ENCODE measurements around the gene SBF2.

Gene SBF2

GRCh38 chr11:10030122-10030490 is 263.9 kb downstream of the SBF2 start:
- TF ChIP-seq CTCF (IDR thresholded peaks at IDR 0.05; ENCODE audit: borderline replicate concordance, control extremely low read depth, extremely low read depth, insufficient read depth, missing control alignments): no peak
- in situ Hi-C loops (cut with MboI; ENCODE audit: low sequenced_read_pairs, unreplicated experiment): no loop called here
- DNase-seq (ENCODE audit: low spot score): no peak

- in situ Hi-C loops (cut with MboI; ENCODE audit: low sequenced_read_pairs, unreplicated experiment): no loop called here
- no peak for TF ChIP-seq CTCF (IDR thresholded peaks at IDR 0.05; ENCODE audit: borderline replicate concordance, control extremely low read depth, extremely low read depth, insufficient read depth, missing control alignments)
- no peak for DNase-seq (ENCODE audit: low spot score)
Observed at GRCh38 chr11:10029386-10030121, 264.5 kb downstream of the SBF2 start.

GRCh38 chr11:10026514-10026913 is 267.5 kb downstream of the SBF2 start:
- no peak for TF ChIP-seq CTCF (IDR thresholded peaks at IDR 0.05; ENCODE audit: borderline replicate concordance, control extremely low read depth, extremely low read depth, insufficient read depth, missing control alignments)
- in situ Hi-C loops (cut with MboI; ENCODE audit: low sequenced_read_pairs, unreplicated experiment): no loop called here

GRCh38 chr11:10023212-10023611 is 270.8 kb downstream of the SBF2 start:
- no peak for TF ChIP-seq CTCF (IDR thresholded peaks at IDR 0.05; ENCODE audit: borderline replicate concordance, control extremely low read depth, extremely low read depth, insufficient read depth, missing control alignments)
- in situ Hi-C loops (cut with MboI; ENCODE audit: low sequenced_read_pairs, unreplicated experiment): no loop called here
- DNase-seq (ENCODE audit: low spot score): no peak

More at GRCh38 chr11:10026514-10026913, 267.5 kb downstream of the SBF2 start:
- no peak for DNase-seq (ENCODE audit: low spot score)

- TF ChIP-seq CTCF (IDR thresholded peaks at IDR 0.05; ENCODE audit: borderline replicate concordance, control extremely low read depth, extremely low read depth, insufficient read depth, missing control alignments): no peak
- in situ Hi-C loops (cut with MboI; ENCODE audit: low sequenced_read_pairs, unreplicated experiment): no loop called here
- no peak for DNase-seq (ENCODE audit: low spot score)
Observed at GRCh38 chr11:10022764-10023163, 271.3 kb downstream of the SBF2 start.

- in situ Hi-C loops (cut with MboI; ENCODE audit: low sequenced_read_pairs, unreplicated experiment): no loop called here
- TF ChIP-seq CTCF (IDR thresholded peaks at IDR 0.05; ENCODE audit: borderline replicate concordance, control extremely low read depth, extremely low read depth, insufficient read depth, missing control alignments): no peak
Observed at GRCh38 chr11:10021563-10021962, 272.5 kb downstream of the SBF2 start.

More at GRCh38 chr11:10021563-10021962, 272.5 kb downstream of the SBF2 start:
- no peak for DNase-seq (ENCODE audit: low spot score)
